Stimulated activated naive B cell treated with anti-CD40 and anti-IgM and Interleukin-4, amounts not matched to agents 10 μg/mL and 1 μg/mL and 100 μg/mL, for 72 hours (primary cell): Measurements from ENCODE around the gene LIN28B.
"Not testable (repeated sequence)": the region's sequence is repeated elsewhere in the genome, so short reads cannot be mapped to it uniquely, and the experiment has no call there.

Experiments used
- ATAC-seq, 2 donors: fragments of 150-1000 bp; cut with Tn5 transposase; replicated peaks; 2 replicates each; pipeline ENCODE4 v1.10.0; 2021; ENCODE audit warnings: moderate library complexity in 1 of 2
- DNase-seq: peaks from one replicate; pipeline ENCODE4 v3.0.0; 2021
- H3K27ac Mint-ChIP-seq: one replicate; pipeline ENCODE4 v1.8.0; 2022; ENCODE audit warnings: mild to moderate bottlenecking, mixed read lengths
- H3K27me3 Mint-ChIP-seq, 2 donors: one replicate each; pipeline ENCODE4 v1.8.0; 2022; ENCODE audit warnings: mixed read lengths in 2 of 2
- H3K36me3 Mint-ChIP-seq, 2 donors: one replicate each; pipeline ENCODE4 v1.8.0; 2022; ENCODE audit warnings: mixed read lengths in 2 of 2, mild to moderate bottlenecking in 1 of 2
- H3K4me1 Mint-ChIP-seq, 2 donors: one replicate each; pipeline ENCODE4 v1.8.0; 2022; ENCODE audit warnings: mixed read lengths in 2 of 2, mild to moderate bottlenecking in 1 of 2
- H3K4me3 Mint-ChIP-seq, 2 donors: one replicate each; pipeline ENCODE4 v1.8.0; 2022; ENCODE audit warnings: mild to moderate bottlenecking in 2 of 2, mixed read lengths in 2 of 2, moderate library complexity in 1 of 2
- H3K9me3 Mint-ChIP-seq, 2 donors: one replicate each; pipeline ENCODE4 v1.8.0; 2022; ENCODE audit warnings: mixed read lengths in 2 of 2, mild to moderate bottlenecking in 1 of 2

The LIN28B gene

GRCh38 chr6:104973404-104973803 lies 16.5 kb downstream of the LIN28B start:
- DNase-seq (no peak), ATAC-seq (no peak)
- H3K4me1 Mint-ChIP-seq, result no peaks in the 10 kb centered on the region
- no peaks in the 10 kb centered on the region for H3K27me3 Mint-ChIP-seq
- no peaks in the 10 kb centered on the region for H3K36me3 Mint-ChIP-seq
- no peak overlapping the region for H3K27ac Mint-ChIP-seq
- no peak overlapping the region for H3K4me3 Mint-ChIP-seq
- no peaks in the 10 kb centered on the region for H3K9me3 Mint-ChIP-seq

GRCh38 chr6:104983296-104983695 lies 26.4 kb downstream of the LIN28B start:
- ATAC-seq (no peak), DNase-seq (no peak)
- H3K4me1 Mint-ChIP-seq, result no peaks in the 10 kb centered on the region
- no peaks in the 10 kb centered on the region for H3K9me3 Mint-ChIP-seq
- H3K4me3 Mint-ChIP-seq, result no peak overlapping the region
- H3K27ac Mint-ChIP-seq, result no peak overlapping the region
- H3K36me3 Mint-ChIP-seq, result no peaks in the 10 kb centered on the region
- H3K27me3 Mint-ChIP-seq, result peaks cover 5% of the 10 kb centered on the region in 2 donors

GRCh38 chr6:104983776-104984175 lies 26.9 kb downstream of the LIN28B start:
- no peak for DNase-seq
- Mint-ChIP-seq H3K4me1 (no peaks in the 10 kb centered on the region), H3K27me3 (peaks cover 5% of the 10 kb centered on the region in 2 donors), H3K9me3 (no peaks in the 10 kb centered on the region), H3K36me3 (no peaks in the 10 kb centered on the region), H3K4me3 (no peak overlapping the region), H3K27ac (no peak overlapping the region)
- ATAC-seq, result no peak

- H3K9me3 Mint-ChIP-seq, result no peaks in the 10 kb centered on the region
- peaks cover 5% of the 10 kb centered on the region in 2 donors for H3K27me3 Mint-ChIP-seq
- H3K4me3 Mint-ChIP-seq, result no peak overlapping the region
- no peaks in the 10 kb centered on the region for H3K36me3 Mint-ChIP-seq
- H3K4me1 Mint-ChIP-seq, result no peaks in the 10 kb centered on the region
- no peak overlapping the region for H3K27ac Mint-ChIP-seq
- no peak for DNase-seq
- no peak for ATAC-seq
These were observed 27.9 kb downstream of the LIN28B start for GRCh38 chr6:104984831-104985230.

- H3K36me3 Mint-ChIP-seq, DNase-seq, H3K4me3 Mint-ChIP-seq, H3K27me3 Mint-ChIP-seq, ATAC-seq, H3K4me1 Mint-ChIP-seq, H3K9me3 Mint-ChIP-seq, H3K27ac Mint-ChIP-seq: not testable (repeated sequence)
These were observed 29.0 kb downstream of the LIN28B start for GRCh38 chr6:104985875-104986274.

GRCh38 chr6:104986625-104987024 lies 29.7 kb downstream of the LIN28B start:
- no peak for ATAC-seq
- DNase-seq, result no peak
- no peaks in the 10 kb centered on the region for H3K36me3 Mint-ChIP-seq
- peaks cover 4 to 5% of the 10 kb centered on the region in 2 donors for H3K27me3 Mint-ChIP-seq
- no peaks in the 10 kb centered on the region for H3K4me1 Mint-ChIP-seq
- H3K9me3 Mint-ChIP-seq, result peaks cover 0 to under 1% of the 10 kb centered on the region in 2 donors
- no peak overlapping the region for H3K4me3 Mint-ChIP-seq
- H3K27ac Mint-ChIP-seq, result no peak overlapping the region

- DNase-seq, result no peak
- Mint-ChIP-seq H3K27me3 (peaks cover 0 to 5% of the 10 kb centered on the region in 2 donors), H3K36me3 (no peaks in the 10 kb centered on the region), H3K4me3 (no peak overlapping the region), H3K27ac (no peak overlapping the region), H3K4me1 (no peaks in the 10 kb centered on the region), H3K9me3 (peaks cover 0 to 2% of the 10 kb centered on the region in 2 donors)
- no peak for ATAC-seq
These were observed 30.3 kb downstream of the LIN28B start for GRCh38 chr6:104987218-104987617.

GRCh38 chr6:104990085-104990484 lies 33.2 kb downstream of the LIN28B start:
- Mint-ChIP-seq H3K9me3 (peaks cover 0 to 2% of the 10 kb centered on the region in 2 donors), H3K27me3 (peaks cover 0 to 5% of the 10 kb centered on the region in 2 donors), H3K36me3 (no peaks in the 10 kb centered on the region), H3K27ac (no peak overlapping the region), H3K4me1 (no peaks in the 10 kb centered on the region), H3K4me3 (no peak overlapping the region)
- no peak for ATAC-seq
- DNase-seq, result no peak

GRCh38 chr6:104991062-104991461 lies 34.2 kb downstream of the LIN28B start:
- H3K4me1 Mint-ChIP-seq, H3K4me3 Mint-ChIP-seq, DNase-seq, ATAC-seq, H3K27ac Mint-ChIP-seq, H3K9me3 Mint-ChIP-seq, H3K36me3 Mint-ChIP-seq, H3K27me3 Mint-ChIP-seq: not testable (repeated sequence)

- not testable (repeated sequence) for H3K36me3 Mint-ChIP-seq, H3K4me1 Mint-ChIP-seq, H3K27ac Mint-ChIP-seq
These were observed 36.7 kb downstream of the LIN28B start for GRCh38 chr6:104993576-104993975.

GRCh38 chr6:104995989-104996617 lies 39.2 kb downstream of the LIN28B start:
- H3K36me3 Mint-ChIP-seq, result no peaks in the 10 kb centered on the region
- H3K27me3 Mint-ChIP-seq, result no peaks in the 10 kb centered on the region
- DNase-seq (no peak), ATAC-seq (no peak)
- no peak overlapping the region for H3K27ac Mint-ChIP-seq
- peaks cover 0 to 2% of the 10 kb centered on the region in 2 donors for H3K9me3 Mint-ChIP-seq
- H3K4me3 Mint-ChIP-seq, result no peak overlapping the region
- H3K4me1 Mint-ChIP-seq, result no peaks in the 10 kb centered on the region

More at GRCh38 chr6:104993576-104993975, 36.7 kb downstream of the LIN28B start:
- H3K27me3 Mint-ChIP-seq, H3K4me3 Mint-ChIP-seq, ATAC-seq, H3K9me3 Mint-ChIP-seq, DNase-seq: not testable (repeated sequence)

GRCh38 chr6:105001063-105001462 lies 44.2 kb downstream of the LIN28B start:
- H3K4me3 Mint-ChIP-seq, result no peak overlapping the region
- H3K27ac Mint-ChIP-seq, result no peak overlapping the region
- ATAC-seq (no peak), DNase-seq (no peak)
- no peaks in the 10 kb centered on the region for H3K36me3 Mint-ChIP-seq
- no peaks in the 10 kb centered on the region for H3K4me1 Mint-ChIP-seq
- H3K27me3 Mint-ChIP-seq, result peaks cover 5 to 16% of the 10 kb centered on the region in 2 donors
- no peaks in the 10 kb centered on the region for H3K9me3 Mint-ChIP-seq

- peaks cover 5 to 17% of the 10 kb centered on the region in 2 donors for H3K27me3 Mint-ChIP-seq
- H3K4me1 Mint-ChIP-seq, result no peaks in the 10 kb centered on the region
- H3K9me3 Mint-ChIP-seq, result no peaks in the 10 kb centered on the region
- DNase-seq (no peak), ATAC-seq (no peak)
- no peak overlapping the region for H3K27ac Mint-ChIP-seq
- H3K36me3 Mint-ChIP-seq, result no peaks in the 10 kb centered on the region
- H3K4me3 Mint-ChIP-seq, result no peak overlapping the region
These were observed 45.0 kb downstream of the LIN28B start for GRCh38 chr6:105001906-105002305.

GRCh38 chr6:105005451-105005850 lies 48.5 kb downstream of the LIN28B start:
- H3K27ac Mint-ChIP-seq, result no peak overlapping the region
- no peak for ATAC-seq

GRCh38 chr6:105013459-105013858 lies 56.6 kb downstream of the LIN28B start:
- not testable (repeated sequence) for H3K9me3 Mint-ChIP-seq, H3K4me1 Mint-ChIP-seq, DNase-seq, H3K36me3 Mint-ChIP-seq, H3K27ac Mint-ChIP-seq, H3K27me3 Mint-ChIP-seq, H3K4me3 Mint-ChIP-seq, ATAC-seq

More at GRCh38 chr6:105005451-105005850, 48.5 kb downstream of the LIN28B start:
- no peaks in the 10 kb centered on the region for H3K36me3 Mint-ChIP-seq
- H3K4me1 Mint-ChIP-seq, result no peaks in the 10 kb centered on the region
- no peak overlapping the region for H3K4me3 Mint-ChIP-seq
- peaks cover 5 to 17% of the 10 kb centered on the region in 2 donors for H3K27me3 Mint-ChIP-seq
- DNase-seq, result no peak
- no peaks in the 10 kb centered on the region for H3K9me3 Mint-ChIP-seq
